ENCODE measurements around the gene ROR2.

GRCh38 chr9:91639054-91639453 lies 311.0 kb downstream of the ROR2 start:
- TF ChIP-seq, protein P1, sequence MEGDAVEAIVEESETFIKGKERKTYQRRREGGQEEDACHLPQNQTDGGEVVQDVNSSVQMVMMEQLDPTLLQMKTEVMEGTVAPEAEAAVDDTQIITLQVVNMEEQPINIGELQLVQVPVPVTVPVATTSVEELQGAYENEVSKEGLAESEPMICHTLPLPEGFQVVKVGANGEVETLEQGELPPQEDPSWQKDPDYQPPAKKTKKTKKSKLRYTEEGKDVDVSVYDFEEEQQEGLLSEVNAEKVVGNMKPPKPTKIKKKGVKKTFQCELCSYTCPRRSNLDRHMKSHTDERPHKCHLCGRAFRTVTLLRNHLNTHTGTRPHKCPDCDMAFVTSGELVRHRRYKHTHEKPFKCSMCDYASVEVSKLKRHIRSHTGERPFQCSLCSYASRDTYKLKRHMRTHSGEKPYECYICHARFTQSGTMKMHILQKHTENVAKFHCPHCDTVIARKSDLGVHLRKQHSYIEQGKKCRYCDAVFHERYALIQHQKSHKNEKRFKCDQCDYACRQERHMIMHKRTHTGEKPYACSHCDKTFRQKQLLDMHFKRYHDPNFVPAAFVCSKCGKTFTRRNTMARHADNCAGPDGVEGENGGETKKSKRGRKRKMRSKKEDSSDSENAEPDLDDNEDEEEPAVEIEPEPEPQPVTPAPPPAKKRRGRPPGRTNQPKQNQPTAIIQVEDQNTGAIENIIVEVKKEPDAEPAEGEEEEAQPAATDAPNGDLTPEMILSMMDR (IDR thresholded peaks at IDR 0.05) = no peak
- TF ChIP-seq POLR2A (IDR thresholded peaks at IDR 0.05) = no peak
